Thoracic aorta (tissue), 2 donors: ENCODE measurements around the gene EIF2AK2. TPM values are rescaled to one million over a fixed set of nuclear protein-coding genes. Genes with fewer than 3 reads are reported as not detected.

Experiments
- ATAC-seq: fragments of 150-250 bp; one replicate; pipeline ENCODE4 v1.8.0; 2017; ENCODE audit warnings: low read depth; ENCODE audit not compliant: insufficient number of reproducible peaks, low FRiP score
- DNase-seq: peaks from one replicate; pipeline ENCODE4 v3.0.0-alpha.2; 2020; ENCODE audit warnings: low spot score
- H3K27ac ChIP-seq, 2 donors: fragments of 200-600 bp; sonication (generic); 1 replicate in 1 of 2; 2 replicates in 1 of 2; pipeline ENCODE4 v1.5.1; 2016; ENCODE audit warnings: mild to moderate bottlenecking in 2 of 2, moderate library complexity in 2 of 2
- H3K27me3 ChIP-seq: fragments of 200-600 bp; sonication (generic); replicated peaks from 2 replicates; pipeline ENCODE4 v1.6.0; 2016; ENCODE audit warnings: mild to moderate bottlenecking; ENCODE audit not compliant: insufficient read depth
- H3K36me3 ChIP-seq: fragments of 200-600 bp; sonication (generic); one replicate; pipeline ENCODE4 v1.5.1; 2016
- H3K4me1 ChIP-seq, 2 donors: fragments of 200-600 bp; sonication (generic); 1 replicate in 1 of 2; 2 replicates in 1 of 2; pipeline versions ENCODE4 v1.5.1 to v1.6.0; 2016; ENCODE audit warnings: low read depth in 2 of 2, mild to moderate bottlenecking in 1 of 2; ENCODE audit not compliant: control insufficient read depth in 1 of 2
- H3K4me3 ChIP-seq: fragments of 200-600 bp; sonication (generic); 2 replicates; pipeline ENCODE4 v1.5.1; 2016; ENCODE audit warnings: mild to moderate bottlenecking
- H3K9me3 ChIP-seq: fragments of 200-600 bp; sonication (generic); 2 replicates; pipeline ENCODE4 v1.5.1; 2016
- CTCF ChIP-seq: fragments of 200-600 bp; sonication (generic); IDR thresholded peaks from one replicate; pipeline ENCODE4 v1.5.1; 2019; ENCODE audit warnings: antibody characterized with exemption
- total RNA-seq, 2 donors: library from RNA; depleted of rRNA; stranded (reverse); fragments of >200 nt; gene quantifications; one replicate each; pipeline versions ENCODE4 v1.1.0 to v1.2.3, GENCODE V29; 2016

The EIF2AK2 gene
- total RNA-seq, 2 donors from 2014 or later = 37.4 to 39.0 TPM

GRCh38 chr2:37142546-37142945 lies 14.2 kb downstream of the EIF2AK2 start:
- TF ChIP-seq CTCF = no peak
- DNase-seq = no peak
- Histone ChIP-seq H3K9me3 (no peaks in the 10 kb centered on the region), H3K27me3 (no peaks in the 10 kb centered on the region), H3K4me1 (no peaks in the 10 kb centered on the region), H3K36me3 (peaks cover 58% of the 10 kb centered on the region), H3K4me3 (no peak overlapping the region), H3K27ac (no peak overlapping the region)
- no peak for ATAC-seq

- no peak overlapping the region for H3K4me3 ChIP-seq
- no peak for TF ChIP-seq CTCF
- H3K9me3 ChIP-seq = no peaks in the 10 kb centered on the region
- ATAC-seq (no peak), DNase-seq (no peak)
- H3K27me3 ChIP-seq = no peaks in the 10 kb centered on the region
- H3K27ac ChIP-seq = no peak overlapping the region
- H3K4me1 ChIP-seq = no peaks in the 10 kb centered on the region
- peaks cover 66% of the 10 kb centered on the region for H3K36me3 ChIP-seq
Observed at GRCh38 chr2:37132914-37133313, 23.9 kb downstream of the EIF2AK2 start.

- DNase-seq = no peak
- ATAC-seq = no peak
- H3K4me1 ChIP-seq = no peaks in the 10 kb centered on the region
- H3K4me3 ChIP-seq = no peak overlapping the region
- H3K9me3 ChIP-seq = no peaks in the 10 kb centered on the region
- H3K27ac ChIP-seq = no peak overlapping the region
- TF ChIP-seq CTCF = no peak
- H3K27me3 ChIP-seq = no peaks in the 10 kb centered on the region
- peaks cover 37% of the 10 kb centered on the region for H3K36me3 ChIP-seq
Observed at GRCh38 chr2:37125416-37125815, 31.4 kb downstream of the EIF2AK2 start.

GRCh38 chr2:37119157-37119556 lies 37.6 kb downstream of the EIF2AK2 start:
- no peak for TF ChIP-seq CTCF
- Histone ChIP-seq H3K27ac (no peak overlapping the region), H3K27me3 (no peaks in the 10 kb centered on the region), H3K4me1 (no peaks in the 10 kb centered on the region), H3K4me3 (no peak overlapping the region), H3K9me3 (no peaks in the 10 kb centered on the region), H3K36me3 (peaks cover 29% of the 10 kb centered on the region)
- ATAC-seq (no peak), DNase-seq (no peak)

- DNase-seq (no peak), ATAC-seq (no peak)
- Histone ChIP-seq H3K9me3 (no peaks in the 10 kb centered on the region), H3K4me3 (no peak overlapping the region), H3K27me3 (no peaks in the 10 kb centered on the region), H3K27ac (no peak overlapping the region), H3K4me1 (no peaks in the 10 kb centered on the region), H3K36me3 (peaks cover 27% of the 10 kb centered on the region)
- no peak for TF ChIP-seq CTCF
Observed at GRCh38 chr2:37117566-37117965, 39.2 kb downstream of the EIF2AK2 start.
